ENCODE results near the gene SMIM41.
A peak's percentile ranks its signal among the peaks of the same experiment; 100 is the strongest.

The SMIM41 gene

GRCh38 chr12:52063082-52063924, 16.2 kb upstream of the SMIM41 start:
- DNase-seq: no peak

GRCh38 chr12:52063981-52064649, 15.4 kb upstream of the SMIM41 start:
- DNase-seq: no peak

GRCh38 chr12:52066346-52067080, 13.0 kb upstream of the SMIM41 start:
- DNase-seq: no peak

GRCh38 chr12:52067081-52067374, 12.5 kb upstream of the SMIM41 start:
- no peak for DNase-seq

- peak; percentile 88 to 92 for DNase-seq
These were observed 9.9 kb upstream of the SMIM41 start, which contains the start of gene ATG101 for GRCh38 chr12:52069327-52070184. Gene ATG101 (plus strand): TSS chr12:52069978. CDS start chr12:52073651, 3,673 bp downstream.

GRCh38 chr12:52070185-52070925, 9.1 kb upstream of the SMIM41 start:
- DNase-seq: no peak

- no peak for DNase-seq
These were observed 5.7 kb upstream of the SMIM41 start for GRCh38 chr12:52073531-52074381.

- DNase-seq: no peak
These were observed 4.4 kb upstream of the SMIM41 start for GRCh38 chr12:52074971-52075724.

GRCh38 chr12:52076811-52077210, 2.7 kb upstream of the SMIM41 start:
- DNase-seq: no peak

- DNase-seq: no peak
These were observed 1.2 kb upstream of the SMIM41 start for GRCh38 chr12:52078276-52078675.

GRCh38 chr12:52080403-52081251, 1.1 kb downstream of the SMIM41 start:
- DNase-seq: no peak

- peak in 1 of 2 donors; percentile 3 for DNase-seq
These were observed 1.8 kb downstream of the SMIM41 start for GRCh38 chr12:52081263-52081733.

- DNase-seq: no peak
These were observed 2.6 kb downstream of the SMIM41 start for GRCh38 chr12:52082026-52082668.

GRCh38 chr12:52082669-52082987, 3.1 kb downstream of the SMIM41 start:
- no peak for DNase-seq

- DNase-seq: peak; percentile 30 to 39
These were observed 3.6 kb downstream of the SMIM41 start for GRCh38 chr12:52082988-52083637.

GRCh38 chr12:52083638-52083996, 4.1 kb downstream of the SMIM41 start:
- no peak for DNase-seq

- DNase-seq: no peak
These were observed 5.2 kb downstream of the SMIM41 start for GRCh38 chr12:52084491-52085231.

Measured in bone marrow (tissue), 2 donors.